GM12878 (cell line): ENCODE data around the gene GCNT1. TPM values are rescaled to one million over a fixed set of nuclear protein-coding genes. Genes with fewer than 3 reads are reported as not detected.

Experiments used
- ATAC-seq: fragments of 200-7000 bp; cut with Tn5 transposase; 3 replicates; pipeline ENCODE4 v1.9.1; 2020; ENCODE audit warnings: mild to moderate bottlenecking, moderate library complexity
- BruUV-seq: library from RNA; stranded (reverse); fragments of 400-500 nt; replicated peaks from 2 replicates; lab custom pipeline; 2021; lab: Mats Ljungman, UMichigan
- CTCF ChIA-PET: fragments of 300-600 bp; sonication (Branson Sonifier 250); formaldehyde crosslinking; extraction: SDS; loops from one replicate; lab custom pipeline; 2021; ENCODE audit warnings: inconsistent platforms; lab: Yijun Ruan, JAX
- POLR2A ChIA-PET: fragments of 350-600 bp; formaldehyde crosslinking; extraction: SDS; loops from one replicate; lab custom pipeline; 2021; ENCODE audit warnings: inconsistent platforms; lab: Charles Lee
- RAD21 ChIA-PET: fragments of 300-600 bp; sonication (Branson Sonifier 250); formaldehyde crosslinking; loops from one replicate; lab custom pipeline; 2023; ENCODE audit warnings: antibody characterized with exemption; ENCODE audit not compliant: unreplicated experiment; lab: Charles Lee
- SMC1A ChIA-PET: fragments of 300-600 bp; sonication (Branson Sonifier 250); formaldehyde crosslinking; loops from one replicate; lab custom pipeline; 2023; ENCODE audit not compliant: unreplicated experiment, uncharacterized antibody; lab: Charles Lee
- DNase-seq: peaks from one replicate; pipeline ENCODE4 v3.0.0-alpha.2; 2011; ENCODE audit warnings: low read depth, low spot score
- FAIRE-seq: peaks from 3 replicates; lab custom pipeline; 2011; peaks lifted over from hg19 to GRCh38; lab: Jason Lieb, UNC
- H2AFZ ChIP-seq: 2 replicates; pipeline ENCODE4 v1.6.0; 2011; ENCODE audit warnings: low read depth, low read length, control low read depth; ENCODE audit not compliant: control insufficient read depth
- H3K27ac ChIP-seq: 2 replicates; pipeline ENCODE4 v1.5.1; 2011; ENCODE audit warnings: control low read depth; ENCODE audit not compliant: control insufficient read depth, insufficient read depth
- H3K27me3 ChIP-seq, 2 experiments: replicated peaks in 1 of 2; 2 replicates each; pipeline versions ENCODE4 v1.6.0 to v1.6.1; 2011; ENCODE audit warnings: low read length in 1 of 2; ENCODE audit not compliant: control insufficient read depth in 2 of 2, insufficient read depth in 2 of 2
- H3K36me3 ChIP-seq, 2 experiments: 2 replicates each; pipeline ENCODE4 v1.5.1; 2011; ENCODE audit warnings: low read length in 1 of 2; ENCODE audit not compliant: control insufficient read depth in 2 of 2, insufficient read depth in 2 of 2
- H3K4me1 ChIP-seq: 2 replicates; pipeline ENCODE4 v1.6.1; 2011; ENCODE audit warnings: mild to moderate bottlenecking, low read length, moderate library complexity, mixed read lengths; ENCODE audit not compliant: control insufficient read depth, insufficient read depth
- H3K4me2 ChIP-seq: 2 replicates; pipeline ENCODE4 v1.6.0; 2011; ENCODE audit warnings: control low read depth; ENCODE audit not compliant: control insufficient read depth, insufficient read depth
- H3K4me3 ChIP-seq: fragments of 200-600 bp; sonication (generic); 2 replicates; pipeline ENCODE4 v1.5.1; 2016
- H3K79me2 ChIP-seq: 2 replicates; pipeline ENCODE4 v1.6.0; 2011; ENCODE audit warnings: low read length; ENCODE audit not compliant: control insufficient read depth, insufficient read depth
- H3K9ac ChIP-seq: 2 replicates; pipeline ENCODE4 v1.8.0; 2011; ENCODE audit warnings: low read length, control low read depth, mixed read lengths; ENCODE audit not compliant: control insufficient read depth, insufficient read depth
- H3K9me3 ChIP-seq: replicated peaks from 3 replicates; pipeline ENCODE4 v1.5.1; 2011; ENCODE audit warnings: mild to moderate bottlenecking, low read length; ENCODE audit not compliant: control insufficient read depth, insufficient read depth
- H4K20me1 ChIP-seq: 2 replicates; pipeline ENCODE4 v1.6.0; 2011; ENCODE audit not compliant: control insufficient read depth, insufficient read depth
- BHLHE40 ChIP-seq, 2 experiments: fragments of 450-650 bp in 1 of 2; IDR thresholded peaks; 2 replicates each; pipeline ENCODE4 v1.6.1; 2011 to 2017; ENCODE audit warnings: low read depth in 2 of 2, borderline replicate concordance in 1 of 2, improper control_type of control experiment in 1 of 2, low read length in 1 of 2, mild to moderate bottlenecking in 1 of 2
- NFXL1 ChIP-seq: fragments of 450-650 bp; IDR thresholded peaks from 2 replicates; pipeline ENCODE4 v1.6.1; 2017; ENCODE audit warnings: antibody characterized with exemption, mild to moderate bottlenecking, borderline replicate concordance
- NFYB ChIP-seq: IDR thresholded peaks from 2 replicates; pipeline ENCODE4 v1.6.1; 2011; ENCODE audit warnings: low read depth, mild to moderate bottlenecking, low read length, improper control_type of control experiment, moderate library complexity; ENCODE audit not compliant: insufficient read depth
- NRF1 ChIP-seq: conservative IDR thresholded peaks from 2 replicates; pipeline ENCODE4 v1.6.1; 2011; ENCODE audit warnings: mild to moderate bottlenecking, low read depth, low read length, improper control_type of control experiment
- RCOR1 ChIP-seq: conservative IDR thresholded peaks from 2 replicates; pipeline ENCODE4 v1.6.1; 2012; ENCODE audit warnings: low read depth, low read length, improper control_type of control experiment
- TAF1 ChIP-seq: IDR thresholded peaks from 2 replicates; pipeline ENCODE4 v1.6.1; 2011; ENCODE audit warnings: mild to moderate bottlenecking, low read depth, low read length, borderline replicate concordance
- TCF3 ChIP-seq: IDR thresholded peaks from 2 replicates; pipeline ENCODE4 v1.6.1; 2012; ENCODE audit warnings: low read depth, mild to moderate bottlenecking, low read length, borderline replicate concordance; ENCODE audit not compliant: insufficient read depth
- ZNF687 ChIP-seq: fragments of 450-650 bp; IDR thresholded peaks from 2 replicates; pipeline ENCODE4 v1.6.1; 2017; ENCODE audit warnings: mild to moderate bottlenecking, moderate library complexity
- WGBS: methylation state at CpG from one replicate; pipeline ENCODE4 v1.1.6; 2016; ENCODE audit warnings: low lambda C conversion rate; ENCODE audit not compliant: insufficient replicate concordance, insufficient coverage; ENCODE audit errors: missing lambda C conversion rate; 5-methylcytosine and 5-hydroxymethylcytosine counted together
- in situ Hi-C: fragments of 300-500 bp; cut with MboI; formaldehyde crosslinking; loops from 9 replicates; pipeline ENCODE4 v1.14.3; 2018; ENCODE audit warnings: mixed read lengths
- intact Hi-C: fragments of 100-400 bp; cut with micrococcal nuclease; formaldehyde crosslinking; loops from one replicate; pipeline ENCODE4 v1.14.2; 2022; ENCODE audit not compliant: unreplicated experiment
- polyA plus RNA-seq, 11 experiments: library from polyadenylated mRNA; depleted of rRNA in 4 of 11; unstranded in 6 of 11; stranded (reverse) in 5 of 11; fragments of >200 nt; fragmentation: Nextera tagmentation in 4 of 11; fragmentation: Illumina TruSeq in 1 of 11; extraction: Ambion mirVana in 4 of 11; extraction: Trizol in 1 of 11; gene quantifications; 1 replicate in 1 of 11; 2 replicates in 10 of 11; pipeline versions ENCODE4 v1.2.1 to v1.2.3, GENCODE V29; 2011 to 2016; ENCODE audit warnings: inconsistent platforms in 2 of 11, missing spikeins in 2 of 11, low read depth in 1 of 11
- total RNA-seq, 4 experiments: library from RNA; depleted of rRNA in 3 of 4; stranded (reverse); fragments of >200 nt in 3 of 4; fragmentation: Illumina TruSeq in 1 of 4; extraction: Trizol in 1 of 4; gene quantifications; 2 replicates each; pipeline versions ENCODE4 v1.2.1 to v1.2.3, GENCODE V29; 2013 to 2021

The GCNT1 gene
- total and polyA plus RNA-seq, 10 of the 15 experiments (the other 5 are each of a cell fraction or from before 2014, with no cell fraction given) = 2.8 to 17.8 (median 7.1) TPM

GRCh38 chr9:76545191-76545590 lies 86.2 kb downstream of the GCNT1 start:
- Histone ChIP-seq H3K79me2 (no peaks in the 10 kb centered on the region), H3K9me3 (no peaks in the 10 kb centered on the region), H3K4me2 (no peak overlapping the region), H3K36me3 (no peaks in the 10 kb centered on the region), H3K9ac (no peak overlapping the region), H2AFZ (no peak overlapping the region)
- FAIRE-seq (no peak), DNase-seq (no peak)
- intact Hi-C loops = no loop called here
- TF ChIP-seq TCF3 (no peak), NFYB (no peak), RCOR1 (no peak), NFXL1 (no peak), NRF1 (no peak), ZNF687 (no peak), BHLHE40 (IDR thresholded peaks at IDR 0.05; ENCODE audit: borderline replicate concordance in 1 of 2, low read depth in 2 of 2, low read length in 1 of 2) (no peak), TAF1 (no peak)
- TF ChIP-seq, all 136 proteins: peak for 0
- H3K4me3 ChIP-seq = no peak overlapping the region
- POLR2A ChIA-PET = interaction anchor here (0.6 kb wide), 1 partner anchor 1398 kb away, joined by 3 read pairs; no protein-coding TSS in a partner anchor
- RAD21 ChIA-PET = no interaction called here
- no TSS peak for BruUV-seq
- no peaks in the 10 kb centered on the region for H3K4me1 ChIP-seq
- H3K27ac ChIP-seq = no peak overlapping the region
- ATAC-seq = no peak
- no peaks in the 10 kb centered on the region for H4K20me1 ChIP-seq
- H3K27me3 ChIP-seq = no peaks in the 10 kb centered on the region
- in situ Hi-C loops = no loop called here
- 47% methylated on average over 2 of the region's 2 CpGs for WGBS
- CTCF ChIA-PET = interaction anchor here (0.8 kb wide), 1 partner anchor 29 kb away, joined by 3 read pairs; no protein-coding TSS in a partner anchor
- SMC1A ChIA-PET = interaction anchor here (0.7 kb wide), 1 partner anchor 20 kb away, joined by 3 read pairs; no protein-coding TSS in a partner anchor
